CD8-positive, alpha-beta memory T cell (primary cell): ENCODE data around the gene CFHR1. TPM values are rescaled to one million over a fixed set of nuclear protein-coding genes. Genes with fewer than 3 reads are reported as not detected.

ENCODE experiments used
- CTCF ChIA-PET: fragments of 350-600 bp; sonication (Branson Sonifier 250); formaldehyde crosslinking; loops from one replicate; lab custom pipeline; 2021; ENCODE audit warnings: antibody characterized with exemption; lab: Charles Lee
- POLR2A ChIA-PET: fragments of 350-600 bp; sonication (Branson Sonifier 250); formaldehyde crosslinking; loops from one replicate; lab custom pipeline; 2021; ENCODE audit warnings: antibody characterized with exemption; lab: Charles Lee
- DNase-seq, 5 donors: peaks; one replicate each; pipeline versions ENCODE4 v3.0.0 to v3.0.0-alpha.2; 2020 to 2022; ENCODE audit warnings: mixed read lengths in 1 of 5
- H3K27ac ChIP-seq: one replicate; pipeline ENCODE4 v1.7.0; 2013; ENCODE audit warnings: low read depth, mild to moderate bottlenecking, low read length, moderate library complexity
- H3K27me3 ChIP-seq: 2 replicates; pipeline ENCODE4 v1.7.0; 2013; ENCODE audit warnings: low read length, mild to moderate bottlenecking; ENCODE audit not compliant: insufficient read depth, poor library complexity, severe bottlenecking
- H3K36me3 ChIP-seq: 2 replicates; pipeline ENCODE4 v1.7.0; 2013; ENCODE audit warnings: mild to moderate bottlenecking, low read length, moderate library complexity; ENCODE audit not compliant: insufficient read depth
- H3K4me1 ChIP-seq: 2 replicates; pipeline ENCODE4 v1.7.0; 2013; ENCODE audit warnings: mild to moderate bottlenecking, low read length, moderate library complexity; ENCODE audit not compliant: insufficient read depth
- H3K4me3 ChIP-seq: 2 replicates; pipeline ENCODE4 v1.7.0; 2013; ENCODE audit warnings: mild to moderate bottlenecking, low read length
- H3K9me3 ChIP-seq: 2 replicates; pipeline ENCODE4 v1.7.0; 2013; ENCODE audit warnings: mild to moderate bottlenecking, low read length
- H3K27ac Mint-ChIP-seq, 8 donors: one replicate each; pipeline ENCODE4 v1.8.0; 2020 to 2021; ENCODE audit warnings: mixed read lengths in 8 of 8, mild to moderate bottlenecking in 6 of 8, inconsistent platforms in 3 of 8, moderate library complexity in 3 of 8
- H3K27me3 Mint-ChIP-seq, 2 donors: one replicate each; pipeline ENCODE4 v1.8.0; 2020 to 2021; ENCODE audit warnings: mixed read lengths in 2 of 2, mild to moderate bottlenecking in 1 of 2, moderate library complexity in 1 of 2
- H3K36me3 Mint-ChIP-seq, 3 donors: one replicate each; pipeline ENCODE4 v1.8.0; 2020 to 2021; ENCODE audit warnings: mixed read lengths in 3 of 3, inconsistent platforms in 1 of 3, mild to moderate bottlenecking in 1 of 3
- H3K4me1 Mint-ChIP-seq, 3 donors: one replicate each; pipeline ENCODE4 v1.8.0; 2020 to 2021; ENCODE audit warnings: mixed read lengths in 3 of 3, inconsistent platforms in 1 of 3, mild to moderate bottlenecking in 1 of 3
- H3K4me3 Mint-ChIP-seq, 7 donors: one replicate each; pipeline ENCODE4 v1.8.0; 2020 to 2021; ENCODE audit warnings: mixed read lengths in 7 of 7, mild to moderate bottlenecking in 6 of 7, moderate library complexity in 4 of 7, inconsistent platforms in 2 of 7
- H3K9me3 Mint-ChIP-seq, 5 donors: one replicate each; pipeline ENCODE4 v1.8.0; 2020 to 2022; ENCODE audit warnings: mixed read lengths in 5 of 5, mild to moderate bottlenecking in 3 of 5, moderate library complexity in 2 of 5, inconsistent platforms in 1 of 5
- polyA plus RNA-seq: library from polyadenylated mRNA; unstranded; fragments of 300-500 nt; fragmentation: Illumina TruSeq; gene quantifications from one replicate; pipeline ENCODE4 v1.2.3, GENCODE V29; 2021
- total RNA-seq, 2 experiments: library from RNA; stranded (reverse); gene quantifications; one replicate each; pipeline ENCODE4 v1.2.3, GENCODE V29; 2021

The CFHR1 gene
- total and polyA plus RNA-seq, 3 experiments from 2014 or later: not detected

DNA sequence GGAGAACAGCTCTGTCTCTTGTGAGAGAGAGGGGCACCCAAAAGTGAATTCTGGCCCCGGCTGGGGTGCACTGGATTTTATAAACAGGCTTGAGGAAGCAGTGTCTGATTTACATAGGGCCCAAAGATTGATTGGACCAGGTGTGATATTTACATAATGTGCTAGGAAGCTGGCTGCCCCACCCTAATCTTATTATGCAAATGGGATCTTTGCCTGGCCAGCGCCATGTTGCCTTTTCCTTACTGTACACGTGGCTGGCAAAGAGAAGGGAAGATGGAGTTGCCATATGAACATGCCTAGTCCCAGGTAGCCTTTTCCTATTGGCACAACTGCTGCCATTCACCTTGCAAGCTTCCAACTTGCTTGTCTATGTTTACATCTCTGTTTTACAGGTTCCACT is 39.3 kb downstream of the CFHR1 start:
- Mint-ChIP-seq H3K4me1 (no peaks in the 10 kb centered on the region), H3K4me3 (no peak overlapping the region), H3K9me3 (peaks cover 0 to 7% (median 0%) of the 10 kb centered on the region in 5 donors), H3K27ac (peak overlapping the region in 1 of 8 donors; percentile 48), H3K36me3 (no peaks in the 10 kb centered on the region), H3K27me3 (peaks cover 0 to 6% of the 10 kb centered on the region in 2 donors)
- no peak overlapping the region for H3K27ac ChIP-seq
- no peak for DNase-seq
- no peaks in the 10 kb centered on the region for H3K9me3 ChIP-seq
- no peaks in the 10 kb centered on the region for H3K36me3 ChIP-seq
- no peaks in the 10 kb centered on the region for H3K4me1 ChIP-seq
- POLR2A ChIA-PET: no interaction called here
- CTCF ChIA-PET: no interaction called here
- H3K4me3 ChIP-seq: no peak overlapping the region
- no peaks in the 10 kb centered on the region for H3K27me3 ChIP-seq

DNA sequence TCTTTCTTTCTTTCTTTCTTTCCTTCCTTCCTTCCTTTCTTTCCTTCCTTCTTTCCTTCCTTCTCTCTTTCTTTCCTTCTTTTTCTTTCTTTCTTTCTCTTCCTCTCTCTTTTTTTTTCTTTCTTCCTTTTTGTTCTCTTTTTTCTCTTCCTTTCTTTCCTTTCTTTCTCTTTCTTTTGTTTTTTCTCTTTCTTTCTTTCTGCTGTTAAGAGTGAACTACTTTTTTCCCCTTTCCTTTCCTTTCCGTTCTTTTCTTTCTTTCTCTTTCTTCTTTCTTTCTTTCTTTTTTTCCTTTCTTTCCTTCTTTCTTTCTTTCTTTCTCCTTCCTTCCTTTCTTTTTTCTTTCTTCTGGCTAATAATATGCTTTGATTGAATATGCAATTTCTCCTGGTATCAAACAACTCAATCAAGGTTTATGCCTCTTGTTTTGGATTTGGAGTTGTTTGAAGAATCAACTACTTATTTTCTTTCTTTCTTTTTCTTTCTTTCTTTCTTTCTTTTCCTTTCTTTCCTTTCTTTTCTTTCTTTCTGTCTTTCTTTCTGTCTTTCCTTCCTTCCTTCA is 40.9 kb downstream of the CFHR1 start:
- Mint-ChIP-seq H3K4me1 (no peaks in the 10 kb centered on the region), H3K9me3 (peaks cover 0 to 11% (median 0%) of the 10 kb centered on the region in 5 donors), H3K4me3 (no peak overlapping the region), H3K27ac (no peak overlapping the region), H3K27me3 (peaks cover 3 to 6% of the 10 kb centered on the region in 2 donors), H3K36me3 (no peaks in the 10 kb centered on the region)
- DNase-seq: no peak
- ChIA-PET CTCF (no interaction called here), POLR2A (no interaction called here)
- no peaks in the 10 kb centered on the region for H3K4me1 ChIP-seq
- no peak overlapping the region for H3K27ac ChIP-seq
- no peaks in the 10 kb centered on the region for H3K36me3 ChIP-seq
- H3K9me3 ChIP-seq: no peaks in the 10 kb centered on the region
- no peak overlapping the region for H3K4me3 ChIP-seq
- H3K27me3 ChIP-seq: no peaks in the 10 kb centered on the region

DNA sequence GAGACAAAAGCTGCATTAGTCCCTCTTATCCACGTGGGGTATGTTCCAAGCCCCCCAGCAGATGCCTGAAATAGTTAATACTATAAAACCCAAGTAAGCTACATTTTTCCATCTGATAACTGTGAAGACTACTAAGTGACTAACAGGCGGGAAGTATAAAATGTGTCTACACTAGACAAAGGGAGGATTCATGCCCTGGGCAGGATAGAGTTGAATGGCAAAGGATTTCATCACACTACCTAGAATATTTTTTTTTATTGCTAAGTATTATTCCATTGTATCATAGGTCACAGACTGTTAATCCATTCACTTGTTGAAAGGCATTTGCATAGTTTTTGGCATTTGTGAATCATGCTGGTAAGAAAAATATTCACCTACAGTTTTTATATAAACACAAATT is 41.9 kb downstream of the CFHR1 start:
- no peak overlapping the region for H3K27ac Mint-ChIP-seq
- no peaks in the 10 kb centered on the region for H3K9me3 ChIP-seq
- ChIA-PET POLR2A (no interaction called here), CTCF (no interaction called here)
- no peak for DNase-seq
- no peaks in the 10 kb centered on the region for H3K4me1 Mint-ChIP-seq
- H3K27me3 Mint-ChIP-seq: peaks cover 3 to 6% of the 10 kb centered on the region in 2 donors
- H3K36me3 Mint-ChIP-seq: no peaks in the 10 kb centered on the region
- no peak overlapping the region for H3K4me3 ChIP-seq
- no peaks in the 10 kb centered on the region for H3K36me3 ChIP-seq
- H3K4me1 ChIP-seq: no peaks in the 10 kb centered on the region
- H3K27ac ChIP-seq: no peak overlapping the region
- peaks cover 0 to 11% (median 0%) of the 10 kb centered on the region in 5 donors for H3K9me3 Mint-ChIP-seq
- H3K27me3 ChIP-seq: no peaks in the 10 kb centered on the region
- no peak overlapping the region for H3K4me3 Mint-ChIP-seq

DNA sequence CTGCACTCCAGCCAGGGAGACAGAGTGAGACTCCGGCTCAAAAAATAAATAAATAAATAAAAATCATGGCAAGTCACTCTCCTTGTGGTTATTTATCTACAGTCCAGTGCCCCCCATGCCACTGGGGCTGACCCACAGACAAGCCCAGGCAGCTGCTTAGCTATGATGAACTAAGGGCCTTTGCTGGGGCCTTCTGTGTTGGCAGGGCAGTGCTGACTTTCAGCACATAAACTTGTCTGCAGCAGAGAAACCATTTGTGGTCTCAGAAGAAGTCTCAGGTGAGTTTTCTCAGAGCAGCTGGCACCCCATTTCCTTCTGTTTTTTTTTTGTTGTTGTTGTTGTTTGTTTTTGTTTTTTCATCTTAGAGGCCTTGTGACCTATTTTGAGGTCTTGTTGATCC is 47.4 kb downstream of the CFHR1 start:
- H3K27ac Mint-ChIP-seq: no peak overlapping the region
- no peak overlapping the region for H3K4me3 Mint-ChIP-seq
- no peaks in the 10 kb centered on the region for H3K4me1 Mint-ChIP-seq
- ChIA-PET CTCF (no interaction called here), POLR2A (no interaction called here)
- Histone ChIP-seq H3K27me3 (no peaks in the 10 kb centered on the region), H3K4me1 (no peaks in the 10 kb centered on the region), H3K4me3 (no peak overlapping the region), H3K9me3 (no peaks in the 10 kb centered on the region), H3K36me3 (no peaks in the 10 kb centered on the region), H3K27ac (no peak overlapping the region)
- H3K27me3 Mint-ChIP-seq: peaks cover 3 to 4% of the 10 kb centered on the region in 2 donors
- H3K9me3 Mint-ChIP-seq: peaks cover 0 to 11% (median 0%) of the 10 kb centered on the region in 5 donors
- no peaks in the 10 kb centered on the region for H3K36me3 Mint-ChIP-seq
- no peak for DNase-seq

DNA sequence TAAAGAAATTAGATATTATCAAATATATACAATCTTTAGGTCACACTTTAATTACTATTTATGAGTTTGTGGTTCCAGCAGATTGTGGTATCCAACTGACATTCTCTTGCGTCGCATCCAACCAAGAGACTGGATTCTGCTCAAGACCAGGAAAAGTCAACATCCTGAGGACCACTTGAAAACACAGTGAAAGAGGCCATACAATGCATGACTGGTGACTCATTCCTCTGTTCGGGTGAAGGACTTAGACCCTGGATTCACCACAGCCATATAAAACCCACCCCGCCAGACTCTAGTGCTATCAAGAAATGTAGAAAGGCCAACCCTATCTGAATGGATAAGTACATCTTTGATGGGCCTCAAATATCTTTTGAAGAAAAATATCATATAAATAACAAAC is 53.9 kb downstream of the CFHR1 start:
- H3K36me3 ChIP-seq: no peaks in the 10 kb centered on the region
- no peaks in the 10 kb centered on the region for H3K4me1 Mint-ChIP-seq
- H3K4me3 ChIP-seq: no peak overlapping the region
- no peaks in the 10 kb centered on the region for H3K27me3 ChIP-seq
- no peaks in the 10 kb centered on the region for H3K36me3 Mint-ChIP-seq
- H3K9me3 Mint-ChIP-seq: peaks cover 0 to 4% (median 0%) of the 10 kb centered on the region in 5 donors
- H3K27ac Mint-ChIP-seq: no peak overlapping the region
- no peak overlapping the region for H3K4me3 Mint-ChIP-seq
- no peaks in the 10 kb centered on the region for H3K4me1 ChIP-seq
- no peaks in the 10 kb centered on the region for H3K9me3 ChIP-seq
- H3K27ac ChIP-seq: no peak overlapping the region
- CTCF ChIA-PET: no interaction called here
- POLR2A ChIA-PET: no interaction called here
- no peak for DNase-seq
- no peaks in the 10 kb centered on the region for H3K27me3 Mint-ChIP-seq

DNA sequence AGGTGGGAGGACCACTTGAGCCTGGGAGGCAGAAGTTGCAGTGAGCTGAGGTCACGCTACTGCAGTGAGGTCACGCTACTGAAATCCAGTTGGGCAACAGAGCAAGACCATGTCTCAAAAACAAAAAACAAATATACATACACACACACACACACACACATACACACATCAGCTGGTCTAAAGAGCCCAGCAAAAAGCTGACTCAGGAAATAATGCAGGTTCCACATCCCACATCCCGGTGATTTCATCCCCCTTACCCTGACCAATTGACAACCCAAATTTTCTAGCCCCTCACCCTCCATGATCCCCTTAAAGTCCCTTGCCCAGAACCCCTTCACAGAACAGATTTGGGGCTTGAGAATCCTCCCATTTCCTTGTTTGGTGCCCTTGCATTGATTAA is 56.4 kb downstream of the CFHR1 start:
- no peak for DNase-seq
- no peaks in the 10 kb centered on the region for H3K9me3 ChIP-seq
- no peaks in the 10 kb centered on the region for H3K4me1 ChIP-seq
- POLR2A ChIA-PET: no interaction called here
- CTCF ChIA-PET: no interaction called here
- H3K4me3 Mint-ChIP-seq: no peak overlapping the region
- no peak overlapping the region for H3K27ac ChIP-seq
- H3K4me1 Mint-ChIP-seq: no peaks in the 10 kb centered on the region
- H3K27me3 Mint-ChIP-seq: no peaks in the 10 kb centered on the region
- H3K27me3 ChIP-seq: no peaks in the 10 kb centered on the region
- H3K27ac Mint-ChIP-seq: no peak overlapping the region
- no peaks in the 10 kb centered on the region for H3K36me3 ChIP-seq
- H3K9me3 Mint-ChIP-seq: peaks cover 0 to 9% (median 0%) of the 10 kb centered on the region in 5 donors
- H3K4me3 ChIP-seq: no peak overlapping the region
- H3K36me3 Mint-ChIP-seq: no peaks in the 10 kb centered on the region

DNA sequence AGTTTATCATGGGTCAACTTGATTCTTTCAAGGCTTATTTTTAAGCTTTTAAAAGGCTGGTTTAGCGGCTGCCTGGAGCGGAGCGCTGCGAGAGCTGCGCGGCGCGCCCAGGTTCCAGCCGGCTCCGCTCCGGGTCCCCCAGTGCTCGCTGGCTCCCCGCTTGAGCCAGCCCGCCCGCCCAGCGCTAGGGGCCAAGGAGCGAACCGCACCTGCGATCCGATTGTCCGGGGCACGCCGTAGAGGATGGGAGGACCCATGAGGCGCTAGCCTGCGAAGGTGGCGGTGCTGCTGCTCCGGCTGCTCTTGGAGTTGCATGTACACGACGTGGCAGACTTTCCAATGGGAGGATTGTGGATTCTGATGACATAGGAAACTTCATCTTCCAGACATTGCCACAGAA is 58.4 kb downstream of the CFHR1 start:
- Mint-ChIP-seq H3K27me3 (peaks cover 0 to 2% of the 10 kb centered on the region in 2 donors), H3K4me3 (no peak overlapping the region), H3K36me3 (no peaks in the 10 kb centered on the region), H3K9me3 (peaks cover 0 to 9% (median 0%) of the 10 kb centered on the region in 5 donors), H3K4me1 (no peaks in the 10 kb centered on the region), H3K27ac (no peak overlapping the region)
- ChIA-PET CTCF (no interaction called here), POLR2A (no interaction called here)
- H3K27me3 ChIP-seq: no peaks in the 10 kb centered on the region
- H3K4me3 ChIP-seq: no peak overlapping the region
- no peak for DNase-seq
- no peaks in the 10 kb centered on the region for H3K36me3 ChIP-seq
- no peak overlapping the region for H3K27ac ChIP-seq
- no peaks in the 10 kb centered on the region for H3K9me3 ChIP-seq
- no peaks in the 10 kb centered on the region for H3K4me1 ChIP-seq
